Calu3 (cell line): ENCODE results near the gene ALPP. TPM values are rescaled to one million over a fixed set of nuclear protein-coding genes. Genes with fewer than 3 reads are reported as not detected.
"Not testable (repeated sequence)": the region's sequence is repeated elsewhere in the genome, so short reads cannot be mapped to it uniquely, and the experiment has no call there.

ENCODE experiments used
- BruUV-seq: library from RNA; stranded (reverse); fragments of 400-500 nt; replicated peaks from 2 replicates; lab custom pipeline; 2021; lab: Mats Ljungman, UMichigan
- CTCF ChIA-PET: fragments of 300-600 bp; sonication (Branson Sonifier 250); formaldehyde crosslinking; loops from one replicate; lab custom pipeline; 2022; ENCODE audit warnings: antibody characterized with exemption; lab: Charles Lee
- DNase-seq: peaks from one replicate; pipeline ENCODE4 v3.0.0; 2022
- H3K27ac Mint-ChIP-seq: one replicate; pipeline ENCODE4 v1.8.0; 2022; ENCODE audit warnings: mixed read lengths; ENCODE audit not compliant: unreplicated experiment
- H3K27me3 Mint-ChIP-seq: one replicate; pipeline ENCODE4 v1.8.0; 2022; ENCODE audit warnings: mixed read lengths; ENCODE audit not compliant: unreplicated experiment
- H3K36me3 Mint-ChIP-seq: one replicate; pipeline ENCODE4 v1.8.0; 2022; ENCODE audit warnings: mild to moderate bottlenecking, moderate library complexity, mixed read lengths; ENCODE audit not compliant: insufficient read depth, unreplicated experiment
- H3K4me1 Mint-ChIP-seq: one replicate; pipeline ENCODE4 v1.8.0; 2022; ENCODE audit warnings: mild to moderate bottlenecking, low read depth, mixed read lengths; ENCODE audit not compliant: unreplicated experiment
- H3K4me3 Mint-ChIP-seq: one replicate; pipeline ENCODE4 v1.8.0; 2022; ENCODE audit warnings: mild to moderate bottlenecking, low read depth, moderate library complexity, mixed read lengths; ENCODE audit not compliant: unreplicated experiment
- H3K9me3 Mint-ChIP-seq: one replicate; pipeline ENCODE4 v1.8.0; 2022; ENCODE audit warnings: low read depth, mixed read lengths; ENCODE audit not compliant: unreplicated experiment
- CTCF ChIP-seq: fragments of 200-600 bp; IDR thresholded peaks from one replicate; pipeline ENCODE4 v1.8.0; 2022; ENCODE audit warnings: antibody characterized with exemption; ENCODE audit not compliant: unreplicated experiment
- intact Hi-C: fragments of 100-400 bp; cut with micrococcal nuclease; formaldehyde crosslinking; loops from one replicate; pipeline ENCODE4 v1.10.0; 2022; ENCODE audit not compliant: unreplicated experiment
- total RNA-seq: library from RNA; stranded (reverse); gene quantifications from 2 replicates; pipeline ENCODE4 v1.2.3, GENCODE V29; 2022

The ALPP gene
- total RNA-seq, 1 experiment from 2014 or later = not detected

- Mint-ChIP-seq H3K4me1 (no peaks in the 10 kb centered on the region), H3K9me3 (no peaks in the 10 kb centered on the region), H3K36me3 (peaks cover 22% of the 10 kb centered on the region), H3K4me3 (no peak overlapping the region), H3K27ac (no peak overlapping the region), H3K27me3 (no peaks in the 10 kb centered on the region)
- TF ChIP-seq CTCF = no peak
- intact Hi-C loops = no loop called here
- BruUV-seq = no TSS peak
- DNase-seq = no peak
- CTCF ChIA-PET = interaction anchor here (0.6 kb wide), 2 partner anchors 128 to 437 kb away, joined by 3 to 7 read pairs; no protein-coding TSS in a partner anchor
These were observed 42.7 kb upstream of the ALPP start for GRCh38 chr2:232335859-232336215.

- CTCF ChIA-PET = no interaction called here
- no peak for TF ChIP-seq CTCF
These were observed 42.3 kb upstream of the ALPP start for GRCh38 chr2:232336241-232336736.

GRCh38 chr2:232336981-232337720 is 41.4 kb upstream of the ALPP start:
- Mint-ChIP-seq H3K9me3 (no peaks in the 10 kb centered on the region), H3K27me3 (no peaks in the 10 kb centered on the region), H3K4me1 (no peaks in the 10 kb centered on the region), H3K36me3 (peaks cover 22% of the 10 kb centered on the region), H3K4me3 (no peak overlapping the region), H3K27ac (no peak overlapping the region)
- no peak for DNase-seq
- CTCF ChIA-PET = no interaction called here
- no peak for TF ChIP-seq CTCF
- intact Hi-C loops = no loop called here
- no TSS peak for BruUV-seq

More at GRCh38 chr2:232336241-232336736, 42.3 kb upstream of the ALPP start:
- Mint-ChIP-seq H3K4me3 (no peak overlapping the region), H3K36me3 (peaks cover 22% of the 10 kb centered on the region), H3K9me3 (no peaks in the 10 kb centered on the region), H3K4me1 (no peaks in the 10 kb centered on the region), H3K27ac (no peak overlapping the region), H3K27me3 (no peaks in the 10 kb centered on the region)
- intact Hi-C loops = no loop called here
- BruUV-seq = no TSS peak
- DNase-seq = no peak

- CTCF ChIA-PET, intact Hi-C loops, H3K4me1 Mint-ChIP-seq: not testable (repeated sequence)
These were observed 40.3 kb upstream of the ALPP start for GRCh38 chr2:232338094-232338758.

More at GRCh38 chr2:232338094-232338758, 40.3 kb upstream of the ALPP start:
- DNase-seq, H3K9me3 Mint-ChIP-seq, H3K27me3 Mint-ChIP-seq, H3K4me3 Mint-ChIP-seq, BruUV-seq, H3K27ac Mint-ChIP-seq: not testable (repeated sequence)
- H3K36me3 Mint-ChIP-seq = peaks cover 22% of the 10 kb centered on the region
